ENCODE measurements around the gene CNNM4.

CNNM4 gene

GRCh38 chr2:96758987-96759386 lies 1.7 kb upstream of the CNNM4 start:
- no peak for DNase-seq (ENCODE audit: low read depth in 2 of 2)

DNA sequence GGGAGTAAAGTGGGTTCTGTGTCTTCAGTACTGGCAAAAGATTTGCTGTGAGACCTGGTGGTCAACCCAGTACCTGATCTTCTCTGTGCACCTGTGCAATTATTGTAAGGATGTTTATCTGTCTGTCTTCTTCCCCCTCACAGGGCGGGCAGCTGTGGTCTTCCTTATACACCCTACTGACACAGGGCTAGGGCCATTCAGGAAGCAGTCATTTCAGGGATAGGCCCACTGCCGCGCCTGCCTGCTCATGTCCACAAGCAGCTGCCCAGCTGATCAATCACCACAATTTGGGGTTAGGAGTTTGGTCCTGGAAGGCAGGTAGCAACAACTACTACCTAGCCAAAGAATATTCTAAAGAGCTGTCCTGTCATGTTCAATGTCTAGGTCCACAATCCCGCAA lies 1.2 kb upstream of the CNNM4 start:
- no peak for DNase-seq (ENCODE audit: low read depth in 2 of 2)

DNA sequence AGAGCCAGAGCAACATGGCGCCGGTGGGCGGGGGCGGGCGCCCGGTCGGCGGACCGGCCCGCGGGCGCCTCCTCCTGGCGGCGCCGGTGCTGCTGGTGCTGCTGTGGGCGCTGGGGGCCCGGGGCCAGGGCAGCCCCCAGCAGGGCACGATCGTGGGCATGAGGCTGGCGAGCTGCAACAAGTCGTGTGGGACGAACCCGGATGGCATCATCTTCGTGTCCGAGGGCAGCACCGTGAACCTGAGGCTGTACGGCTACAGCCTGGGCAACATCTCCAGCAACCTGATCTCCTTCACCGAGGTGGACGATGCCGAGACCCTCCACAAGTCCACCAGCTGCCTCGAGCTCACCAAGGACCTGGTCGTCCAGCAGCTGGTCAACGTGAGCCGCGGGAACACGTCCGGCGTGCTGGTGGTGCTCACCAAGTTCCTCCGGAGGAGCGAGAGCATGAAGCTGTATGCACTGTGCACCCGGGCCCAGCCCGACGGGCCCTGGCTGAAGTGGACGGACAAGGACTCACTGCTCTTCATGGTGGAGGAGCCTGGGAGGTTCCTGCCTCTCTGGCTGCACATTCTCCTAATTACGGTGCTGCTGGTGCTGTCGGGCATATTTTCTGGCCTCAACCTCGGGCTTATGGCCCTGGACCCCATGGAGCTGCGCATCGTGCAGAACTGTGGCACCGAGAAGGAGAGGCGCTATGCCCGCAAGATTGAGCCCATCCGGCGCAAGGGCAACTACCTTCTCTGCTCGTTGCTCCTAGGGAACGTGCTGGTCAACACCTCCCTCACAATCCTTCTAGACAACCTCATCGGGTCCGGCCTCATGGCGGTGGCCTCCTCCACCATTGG lies 507 bp downstream of the CNNM4 start:
- no peak for DNase-seq (ENCODE audit: low read depth in 2 of 2)

GRCh38 chr2:96762529-96763311 lies 2.0 kb downstream of the CNNM4 start:
- DNase-seq (ENCODE audit: low read depth in 2 of 2) = no peak

DNA sequence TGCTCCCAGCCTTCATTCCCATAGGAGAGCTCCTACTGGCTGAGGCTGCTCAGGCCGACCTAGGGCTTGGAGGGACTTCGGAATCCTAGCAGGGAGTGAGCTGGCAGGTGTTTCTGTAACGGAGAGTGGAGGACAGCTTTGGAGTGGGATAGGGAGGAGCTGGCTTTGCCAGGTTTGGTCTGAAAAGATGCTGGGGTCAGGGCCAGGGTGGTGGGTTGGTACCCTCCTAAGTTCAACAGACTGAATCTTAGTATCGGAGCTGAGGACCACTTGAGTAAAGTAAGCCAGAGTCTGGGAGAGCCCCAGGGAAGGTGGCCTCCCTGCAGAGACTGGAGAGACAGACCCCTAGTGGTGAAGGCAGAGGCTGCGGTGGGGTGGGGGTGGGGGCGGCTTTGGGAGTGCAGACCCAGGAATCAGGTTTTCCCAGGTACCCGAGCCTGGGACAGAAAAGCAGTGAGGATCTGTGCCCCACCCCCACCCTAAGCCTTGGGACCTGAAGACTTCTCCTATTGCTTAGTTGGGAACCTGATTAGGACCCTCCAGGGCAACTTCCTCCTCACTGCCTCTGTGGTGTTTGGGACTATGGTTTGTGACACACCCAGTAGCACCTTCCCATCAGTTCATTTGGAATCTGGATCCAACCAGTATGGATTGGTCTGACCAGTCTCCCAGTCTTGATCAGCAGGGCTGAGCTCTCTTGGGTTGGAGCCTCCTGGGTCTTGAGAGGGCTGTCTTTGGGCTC lies 3.0 kb downstream of the CNNM4 start:
- DNase-seq (ENCODE audit: low read depth in 2 of 2) = no peak

DNA sequence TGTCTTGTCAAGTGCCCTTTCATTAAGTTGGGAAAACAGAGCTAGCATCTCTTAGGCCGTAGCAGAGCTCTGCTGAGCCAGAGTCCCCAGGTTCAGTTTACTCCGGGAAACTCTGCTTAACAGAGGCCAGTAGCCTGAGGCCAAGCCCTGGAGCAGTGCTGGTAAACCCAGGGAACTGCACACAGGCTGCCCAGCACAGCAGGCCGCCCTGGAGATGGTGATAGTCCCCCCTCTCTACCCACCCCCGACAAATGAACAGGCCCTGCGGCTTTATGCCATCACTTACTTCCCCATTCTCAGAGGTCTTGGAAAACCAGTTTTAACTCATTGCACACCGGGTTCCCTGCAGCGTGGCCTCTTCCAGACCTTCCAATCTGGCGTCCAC lies 3.5 kb downstream of the CNNM4 start:
- no peak for DNase-seq (ENCODE audit: low read depth in 2 of 2)

DNA sequence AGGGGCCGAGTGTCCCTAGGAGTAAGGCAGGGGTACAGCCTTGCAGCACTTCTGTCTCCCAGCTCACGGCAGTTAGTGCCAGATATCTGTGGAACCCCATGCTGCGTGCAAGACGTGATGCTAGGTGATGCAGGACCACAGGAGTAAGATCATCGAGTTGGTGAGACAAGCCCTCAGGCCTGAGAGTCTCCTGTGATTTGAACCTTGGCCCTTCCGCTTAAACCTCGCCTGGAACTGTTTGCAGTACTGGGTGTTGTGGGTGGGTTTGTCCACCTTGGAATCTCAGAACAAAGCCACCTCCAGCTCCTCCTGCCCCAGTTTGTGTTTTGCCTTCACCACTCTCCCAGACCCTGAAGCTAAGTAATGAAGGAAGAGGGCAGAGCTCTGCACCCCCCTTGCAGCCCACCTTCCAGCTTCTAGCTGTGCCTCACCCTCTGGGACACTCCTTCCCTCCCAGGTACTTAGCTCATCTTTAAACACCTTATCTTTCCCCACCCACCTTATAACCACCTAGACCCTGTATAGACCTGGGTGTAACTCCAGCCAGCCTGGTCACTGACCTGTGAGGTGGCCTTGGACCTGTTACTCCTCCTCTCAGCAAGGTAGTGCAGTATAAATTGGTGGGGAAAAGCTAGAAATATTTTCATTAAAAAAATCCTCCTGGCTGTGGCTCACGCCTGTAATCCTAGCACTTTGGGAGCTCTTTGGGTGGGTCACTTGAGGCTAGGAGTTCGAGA lies 6.6 kb downstream of the CNNM4 start:
- DNase-seq (ENCODE audit: low read depth in 2 of 2) = no peak

DNA sequence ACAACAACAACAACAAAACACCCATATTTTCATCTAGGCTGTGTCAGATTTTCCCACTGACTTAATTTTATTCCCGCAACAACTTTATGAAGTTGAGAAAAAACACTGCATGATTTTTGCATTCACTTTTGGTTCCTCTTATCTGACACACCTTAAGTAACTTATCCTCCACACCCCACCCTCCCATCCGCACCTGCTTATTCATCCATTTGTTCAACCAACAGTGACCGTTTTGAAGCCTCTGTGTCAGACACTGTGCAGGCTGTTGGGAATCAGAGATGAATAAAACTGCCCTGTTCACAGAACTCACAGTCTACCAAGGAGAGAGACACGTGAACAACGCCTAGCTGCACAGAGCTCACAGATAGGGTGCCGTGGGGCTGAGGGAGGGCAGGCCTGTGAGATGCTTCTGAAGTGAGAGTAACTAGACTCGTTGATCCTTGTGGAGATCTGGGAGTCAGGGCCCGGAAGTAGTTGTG lies 7.4 kb downstream of the CNNM4 start:
- no peak for DNase-seq (ENCODE audit: low read depth in 2 of 2)

DNA sequence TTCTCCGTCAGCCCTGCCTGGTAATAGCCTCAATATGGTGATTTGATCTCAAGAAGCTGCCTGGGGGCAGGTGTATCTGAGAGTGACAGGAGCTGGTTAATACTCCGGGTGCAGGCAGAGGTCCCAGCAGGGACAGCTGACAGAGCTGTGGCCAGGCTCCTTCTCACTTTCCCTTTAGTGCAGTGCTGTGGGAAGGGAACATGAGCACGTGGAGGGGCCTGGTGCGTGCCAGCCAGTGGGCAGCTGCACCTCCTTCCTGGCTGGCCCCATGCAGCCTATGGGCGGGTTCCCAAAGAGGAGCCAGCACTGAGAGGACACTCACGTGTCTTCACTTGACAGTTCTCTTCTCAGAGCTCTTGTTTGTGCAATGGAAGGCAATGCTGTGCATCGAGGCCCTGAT lies 9.1 kb downstream of the CNNM4 start:
- no peak for DNase-seq (ENCODE audit: low read depth in 2 of 2)

DNA sequence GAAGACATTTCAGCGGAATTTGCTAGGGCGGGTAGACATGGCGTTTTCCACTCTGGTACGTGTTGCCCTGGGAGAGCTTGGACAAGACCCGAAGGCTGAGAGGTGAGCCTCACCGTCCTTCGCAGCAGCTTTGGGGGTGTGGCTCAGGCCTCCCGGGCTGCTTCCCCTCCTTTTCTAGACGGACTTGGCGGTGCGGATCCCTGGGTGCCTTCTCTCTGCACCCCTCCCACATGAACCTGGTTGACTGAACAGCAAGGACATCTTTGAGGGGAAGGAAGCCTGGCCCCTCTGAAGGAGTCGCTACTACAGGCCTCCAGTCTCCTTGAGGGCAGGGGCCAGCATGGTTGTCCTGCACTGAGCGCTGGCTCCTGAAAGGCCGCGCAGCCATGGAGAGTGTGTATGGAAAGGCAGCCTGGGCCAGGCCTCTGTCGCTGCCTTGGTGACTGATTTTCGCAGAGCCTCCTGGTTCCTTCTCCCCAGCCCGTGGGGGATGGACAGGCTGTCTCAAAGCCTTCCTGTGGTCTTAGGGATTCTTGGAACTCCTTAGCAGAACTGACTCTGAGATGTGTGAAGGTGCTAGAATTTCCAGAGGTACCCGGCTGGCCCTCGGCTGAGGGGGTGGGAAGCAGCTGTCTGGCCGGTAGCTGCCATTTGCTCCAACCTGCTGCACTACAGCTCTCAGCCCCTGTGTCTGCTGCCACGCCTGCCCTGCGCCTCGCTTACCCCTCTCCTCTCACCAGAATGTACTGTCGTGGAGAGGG lies 9.9 kb downstream of the CNNM4 start:
- no peak for DNase-seq (ENCODE audit: low read depth in 2 of 2)

- no peak for DNase-seq (ENCODE audit: low read depth in 2 of 2)
Observed at GRCh38 chr2:96771796-96772618, 11.3 kb downstream of the CNNM4 start.

DNA sequence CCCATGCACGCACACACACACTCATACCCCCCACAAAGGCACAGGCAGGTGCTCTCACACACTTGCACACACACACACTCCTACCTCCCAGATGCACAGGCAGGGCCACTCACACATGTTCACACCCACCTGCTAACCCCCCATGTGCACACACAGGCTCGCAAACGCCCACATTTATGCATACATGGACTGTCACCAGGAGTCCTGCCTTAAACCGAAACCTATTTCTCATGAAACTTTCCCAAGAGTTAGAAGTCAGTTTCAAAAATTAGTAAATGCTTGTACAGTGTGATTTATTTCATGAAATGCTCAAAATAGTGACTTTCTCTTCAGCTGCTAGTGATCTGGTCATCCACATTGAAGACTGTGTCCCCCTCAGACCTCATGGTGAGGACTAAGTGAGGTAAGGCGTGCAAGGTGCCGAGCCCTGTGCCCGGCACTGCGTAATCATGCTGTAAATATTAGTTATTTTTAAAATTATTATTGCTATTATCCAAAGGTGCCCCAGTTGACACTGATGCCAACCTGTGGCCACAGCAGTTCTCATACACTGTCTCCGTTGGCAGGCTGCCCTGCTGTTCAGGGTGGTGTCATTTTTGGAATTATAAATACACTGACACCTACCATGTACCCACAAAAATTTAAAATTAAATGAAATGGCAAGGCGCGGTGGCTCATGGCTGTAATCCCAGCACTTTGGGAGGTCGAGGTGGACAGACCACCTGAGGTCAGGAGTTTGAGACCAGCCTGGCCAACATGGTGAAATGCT lies 12.4 kb downstream of the CNNM4 start:
- peak in 1 of 2 donors; percentile 23 for DNase-seq (ENCODE audit: low read depth in 2 of 2)

DNA sequence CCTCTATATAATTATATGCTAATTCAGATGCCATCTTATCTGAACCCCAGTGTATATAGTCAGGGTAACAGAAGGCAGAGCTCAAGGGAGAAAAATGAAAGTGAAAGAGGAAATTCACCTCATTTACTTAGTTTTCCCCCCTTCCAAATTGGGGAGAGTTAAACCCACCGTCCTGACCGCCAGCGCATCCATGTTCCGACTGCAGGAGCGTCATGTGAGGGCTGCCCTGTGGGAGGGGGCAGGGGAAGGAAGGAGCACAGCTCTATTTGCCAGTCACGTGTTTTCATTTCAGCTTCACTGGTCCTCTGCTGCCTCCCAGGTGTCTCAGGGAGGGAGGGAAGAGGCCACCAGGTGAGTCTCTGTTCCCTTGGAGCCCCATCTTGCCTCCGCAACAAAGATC lies 13.2 kb downstream of the CNNM4 start:
- DNase-seq (ENCODE audit: low read depth in 2 of 2) = peak; percentile 21 to 44

DNA sequence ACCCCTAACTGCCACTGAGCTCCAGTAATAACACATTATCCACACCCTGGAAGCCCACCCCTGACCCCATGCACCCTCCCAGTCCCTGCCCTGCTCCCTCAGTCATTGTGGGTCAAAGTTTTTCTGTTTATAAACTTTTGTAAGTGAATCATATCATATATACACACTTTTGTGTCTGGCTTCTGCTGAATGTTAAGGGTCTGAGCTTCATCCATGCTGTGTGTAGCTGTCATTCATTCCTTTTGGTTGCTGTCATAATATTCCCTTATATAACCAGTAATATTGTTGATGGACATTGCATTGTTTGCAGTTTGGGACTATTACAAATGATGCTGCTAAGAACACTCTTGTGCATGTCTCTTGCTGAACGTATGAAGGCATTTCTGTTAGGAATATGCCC lies 14.5 kb downstream of the CNNM4 start:
- DNase-seq (ENCODE audit: low read depth in 2 of 2) = no peak

- no peak for DNase-seq (ENCODE audit: low read depth in 2 of 2)
Observed at GRCh38 chr2:96783388-96783787, 22.7 kb downstream of the CNNM4 start.

GRCh38 chr2:96787411-96787810 lies 26.7 kb downstream of the CNNM4 start:
- DNase-seq (ENCODE audit: low read depth in 2 of 2) = no peak

DNA sequence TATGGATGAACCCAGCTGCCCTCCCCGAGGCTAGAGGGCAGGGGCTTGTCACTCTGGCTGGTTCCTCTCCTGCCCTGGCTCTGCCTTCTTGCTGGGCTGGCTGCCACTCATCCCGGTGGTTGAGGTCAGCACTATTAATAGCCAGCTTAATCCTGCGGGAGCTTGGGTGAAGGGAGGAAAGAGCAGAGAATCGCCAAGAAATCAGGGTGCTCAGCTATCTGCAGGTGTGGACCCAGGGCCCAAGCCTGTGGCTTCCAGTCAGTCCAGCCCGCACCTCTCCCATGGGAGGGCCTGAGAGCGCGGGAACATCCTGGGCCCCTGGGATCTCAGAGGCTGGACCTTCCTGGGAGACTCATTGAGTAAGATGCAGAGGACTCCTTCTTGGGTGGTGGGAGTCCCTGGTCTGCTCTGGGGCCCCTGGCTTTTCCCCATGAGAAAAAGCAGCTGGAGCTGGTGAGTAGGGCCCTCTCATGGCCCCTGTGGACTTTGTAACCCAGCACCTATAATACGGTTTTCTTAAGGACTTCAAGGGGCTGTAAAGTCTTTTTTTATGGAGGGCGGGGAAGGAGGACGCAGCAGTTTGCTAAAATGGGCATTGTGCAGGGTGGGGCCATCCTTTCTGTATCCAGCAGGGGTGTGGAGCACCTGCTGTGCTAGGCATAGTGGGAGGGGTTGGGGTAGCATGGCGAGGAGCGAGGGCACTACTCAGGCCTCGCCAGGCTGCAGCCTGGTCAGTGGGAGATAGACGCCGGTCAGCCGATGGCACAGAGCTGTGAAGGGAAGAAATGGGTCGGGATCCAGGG lies 27.9 kb downstream of the CNNM4 start:
- DNase-seq (ENCODE audit: low read depth in 2 of 2) = no peak

GRCh38 chr2:96789245-96789617 lies 28.5 kb downstream of the CNNM4 start:
- DNase-seq (ENCODE audit: low read depth in 2 of 2) = no peak

All from stimulated activated CD8-positive, alpha-beta memory T cell treated with anti-CD3 and anti-CD28 coated beads, Interleukin-7, amount 100 ng/mL, for 4 hours (primary cell).